Osteocyte (in vitro differentiated cells): Measurements from ENCODE around the gene UBIAD1. TPM values are rescaled to one million over a fixed set of nuclear protein-coding genes. Genes with fewer than 3 reads are reported as not detected.
A peak's percentile ranks its signal among the peaks of the same experiment; 100 is the strongest.

Experiments used
- DNase-seq: peaks from one replicate; pipeline ENCODE4 v3.0.0; 2021; ENCODE audit warnings: mixed read lengths; ENCODE audit not compliant: unreplicated experiment; ENCODE audit errors: extremely low spot score
- H3K27ac Mint-ChIP-seq: one replicate; pipeline ENCODE4 v1.8.0; 2021; ENCODE audit warnings: mild to moderate bottlenecking, mixed read lengths; ENCODE audit not compliant: unreplicated experiment
- H3K27me3 Mint-ChIP-seq: one replicate; pipeline ENCODE4 v1.8.0; 2021; ENCODE audit warnings: mixed read lengths; ENCODE audit not compliant: unreplicated experiment
- H3K36me3 Mint-ChIP-seq: one replicate; pipeline ENCODE4 v1.8.0; 2021; ENCODE audit warnings: mixed read lengths; ENCODE audit not compliant: unreplicated experiment
- H3K4me1 Mint-ChIP-seq: one replicate; pipeline ENCODE4 v1.8.0; 2021; ENCODE audit warnings: mixed read lengths; ENCODE audit not compliant: unreplicated experiment
- H3K4me3 Mint-ChIP-seq: one replicate; pipeline ENCODE4 v1.8.0; 2021; ENCODE audit warnings: mild to moderate bottlenecking, moderate library complexity, mixed read lengths; ENCODE audit not compliant: unreplicated experiment
- H3K9me3 Mint-ChIP-seq: one replicate; pipeline ENCODE4 v1.8.0; 2021; ENCODE audit warnings: mixed read lengths; ENCODE audit not compliant: unreplicated experiment
- total RNA-seq: library from RNA; stranded (reverse); gene quantifications from 2 replicates; pipeline ENCODE4 v1.2.1, GENCODE V29; 2021
- TF ChIP-seq, protein P1 (sequence below): fragments of 200-600 bp; sonication (generic); IDR thresholded peaks from 2 replicates; pipeline ENCODE4 v1.5.0; 2021; ENCODE audit warnings: antibody characterized with exemption, mild to moderate bottlenecking, moderate library complexity

Gene UBIAD1
- total RNA-seq, 1 donor from 2014 or later, result 19.0 TPM

DNA sequence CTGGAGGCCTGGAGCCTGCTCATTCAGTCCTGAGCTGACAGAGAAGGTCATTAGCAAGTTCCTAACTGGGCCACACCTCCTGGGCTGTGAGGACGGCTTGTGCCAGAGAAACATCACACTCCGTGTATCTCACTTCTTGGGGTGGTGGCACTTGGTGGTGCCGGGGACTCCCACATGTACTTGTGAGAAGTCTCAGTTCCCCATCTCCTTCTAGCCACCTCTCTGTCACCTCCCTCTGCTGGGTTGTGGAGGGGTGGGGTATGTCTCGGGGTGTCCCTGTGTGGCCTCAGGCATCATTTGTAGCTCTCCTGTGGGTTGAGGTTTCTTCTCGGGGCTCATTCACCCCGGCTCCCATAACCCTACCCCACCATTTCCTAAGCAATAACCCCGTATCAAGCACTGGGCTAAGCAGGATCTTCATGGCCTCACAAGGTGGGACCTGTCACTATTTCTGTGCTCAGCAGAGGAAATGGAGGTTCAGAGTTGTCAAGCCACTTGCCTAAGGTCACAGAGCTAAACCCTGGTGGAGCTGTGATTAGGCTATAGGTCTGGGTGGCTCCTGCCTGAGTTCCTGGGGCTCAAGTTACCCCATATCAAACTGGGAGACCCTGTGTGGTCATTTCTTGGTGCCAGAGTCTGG is 62.5 kb downstream of the UBIAD1 start:
- Mint-ChIP-seq H3K27ac (no peak overlapping the region), H3K9me3 (no peaks in the 10 kb centered on the region), H3K36me3 (no peaks in the 10 kb centered on the region), H3K4me3 (no peak overlapping the region), H3K4me1 (no peaks in the 10 kb centered on the region), H3K27me3 (peaks cover 36% of the 10 kb centered on the region)
- no peak for DNase-seq
- TF ChIP-seq, protein P1, sequence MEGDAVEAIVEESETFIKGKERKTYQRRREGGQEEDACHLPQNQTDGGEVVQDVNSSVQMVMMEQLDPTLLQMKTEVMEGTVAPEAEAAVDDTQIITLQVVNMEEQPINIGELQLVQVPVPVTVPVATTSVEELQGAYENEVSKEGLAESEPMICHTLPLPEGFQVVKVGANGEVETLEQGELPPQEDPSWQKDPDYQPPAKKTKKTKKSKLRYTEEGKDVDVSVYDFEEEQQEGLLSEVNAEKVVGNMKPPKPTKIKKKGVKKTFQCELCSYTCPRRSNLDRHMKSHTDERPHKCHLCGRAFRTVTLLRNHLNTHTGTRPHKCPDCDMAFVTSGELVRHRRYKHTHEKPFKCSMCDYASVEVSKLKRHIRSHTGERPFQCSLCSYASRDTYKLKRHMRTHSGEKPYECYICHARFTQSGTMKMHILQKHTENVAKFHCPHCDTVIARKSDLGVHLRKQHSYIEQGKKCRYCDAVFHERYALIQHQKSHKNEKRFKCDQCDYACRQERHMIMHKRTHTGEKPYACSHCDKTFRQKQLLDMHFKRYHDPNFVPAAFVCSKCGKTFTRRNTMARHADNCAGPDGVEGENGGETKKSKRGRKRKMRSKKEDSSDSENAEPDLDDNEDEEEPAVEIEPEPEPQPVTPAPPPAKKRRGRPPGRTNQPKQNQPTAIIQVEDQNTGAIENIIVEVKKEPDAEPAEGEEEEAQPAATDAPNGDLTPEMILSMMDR, result no peak

DNA sequence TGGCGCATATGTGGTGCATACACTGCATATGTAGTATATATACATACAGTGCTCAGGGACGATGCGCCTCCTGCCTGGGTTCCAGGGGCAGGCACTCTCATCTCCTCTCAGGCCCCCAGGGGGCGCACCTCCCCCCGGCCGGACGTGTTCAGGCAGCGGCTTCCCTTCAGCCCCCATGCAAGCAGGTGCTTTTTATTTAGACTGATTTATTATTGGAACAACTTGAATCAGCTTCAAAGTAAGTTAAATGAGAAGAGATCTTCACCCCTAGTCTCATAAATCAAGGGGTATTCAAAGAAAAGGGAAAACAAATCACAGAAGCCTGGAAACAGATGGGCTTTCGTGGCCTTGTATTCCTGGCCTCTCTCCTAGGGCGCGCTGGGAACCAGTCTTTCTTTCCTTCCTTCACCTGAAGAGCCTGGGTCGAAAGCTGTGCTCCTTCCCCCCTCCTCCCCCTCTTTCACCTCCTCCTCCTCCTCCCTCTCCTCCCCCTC is 64.6 kb downstream of the UBIAD1 start:
- Mint-ChIP-seq H3K27me3 (peaks cover 48% of the 10 kb centered on the region), H3K4me1 (no peaks in the 10 kb centered on the region), H3K4me3 (no peak overlapping the region), H3K36me3 (no peaks in the 10 kb centered on the region), H3K27ac (no peak overlapping the region), H3K9me3 (no peaks in the 10 kb centered on the region)
- TF ChIP-seq, protein P1, result peak; percentile 73
- no peak for DNase-seq

Other genes starting within 250 kb of the UBIAD1 start
- gene MASP2, start 226.0 kb upstream of the UBIAD1 start, total RNA-seq, result not detected in 2 replicates
- gene SRM, start 213.2 kb upstream of the UBIAD1 start, total RNA-seq, result 112 and 117 TPM in 2 replicates
- 66.1 and 66.3 TPM in 2 replicates for gene EXOSC10, start 173.3 kb upstream of the UBIAD1 start, total RNA-seq
- not detected in 2 replicates for gene ANGPTL7, start 83.8 kb upstream of the UBIAD1 start, total RNA-seq
- 40.5 and 42.1 TPM in 2 replicates for gene MTOR, start 10.6 kb upstream of the UBIAD1 start, total RNA-seq
- 0.21 and 0.43 TPM in 2 replicates for gene DISP3, start 206.0 kb downstream of the UBIAD1 start, total RNA-seq